Trophoblast cell (in vitro differentiated cells and primary cell): ENCODE measurements around the gene DGKD.

Experiments used
- DNase-seq, 2 donors: peaks; one replicate each; pipeline ENCODE4 v3.0.0-alpha.2; 2016
- H2AFZ ChIP-seq: 2 replicates; pipeline ENCODE4 v1.6.1; 2013; ENCODE audit warnings: low read length, moderate library complexity, mild to moderate bottlenecking; ENCODE audit not compliant: insufficient read depth, poor library complexity
- H2AK5ac ChIP-seq: 2 replicates; pipeline ENCODE4 v1.6.1; 2013; ENCODE audit warnings: mild to moderate bottlenecking, low read length
- H2BK120ac ChIP-seq: 2 replicates; pipeline ENCODE4 v1.6.1; 2013; ENCODE audit warnings: low read length, mild to moderate bottlenecking, moderate library complexity; ENCODE audit not compliant: insufficient read depth, poor library complexity
- H2BK12ac ChIP-seq: 2 replicates; pipeline ENCODE4 v1.6.1; 2013; ENCODE audit warnings: mild to moderate bottlenecking, low read length, moderate library complexity
- H2BK5ac ChIP-seq: 2 replicates; pipeline ENCODE4 v1.6.1; 2013; ENCODE audit warnings: low read length, low read depth, moderate library complexity, mild to moderate bottlenecking; ENCODE audit not compliant: poor library complexity
- H3K14ac ChIP-seq: 2 replicates; pipeline ENCODE4 v1.6.1; 2013; ENCODE audit warnings: mild to moderate bottlenecking, low read length
- H3K18ac ChIP-seq: 2 replicates; pipeline ENCODE4 v1.6.1; 2013; ENCODE audit warnings: mild to moderate bottlenecking, low read length
- H3K23ac ChIP-seq: 2 replicates; pipeline ENCODE4 v1.6.1; 2013; ENCODE audit warnings: low read length
- H3K27ac ChIP-seq: 2 replicates; pipeline ENCODE4 v1.5.1; 2013; ENCODE audit warnings: low read depth, mild to moderate bottlenecking, inconsistent platforms, low read length, moderate library complexity
- H3K27me3 ChIP-seq: 2 replicates; pipeline ENCODE4 v1.6.1; 2013; ENCODE audit warnings: inconsistent platforms, mild to moderate bottlenecking, low read length, moderate library complexity; ENCODE audit not compliant: insufficient read depth
- H3K36me3 ChIP-seq, 2 experiments: 1 replicate in 1 of 2; 2 replicates in 1 of 2; pipeline ENCODE4 v1.6.1; 2013; ENCODE audit warnings: low read length in 2 of 2, mild to moderate bottlenecking in 2 of 2, moderate library complexity in 1 of 2; ENCODE audit not compliant: insufficient read depth in 2 of 2, control insufficient read depth in 1 of 2
- H3K4ac ChIP-seq: 2 replicates; pipeline ENCODE4 v1.6.1; 2013; ENCODE audit warnings: low read depth, mild to moderate bottlenecking, low read length, moderate library complexity
- H3K4me1 ChIP-seq, 2 experiments: 1 replicate in 1 of 2; 2 replicates in 1 of 2; pipeline ENCODE4 v1.6.1; 2013; ENCODE audit warnings: low read length in 2 of 2, mild to moderate bottlenecking in 2 of 2, moderate library complexity in 1 of 2; ENCODE audit not compliant: insufficient read depth in 2 of 2, control insufficient read depth in 1 of 2
- H3K4me2 ChIP-seq: 2 replicates; pipeline ENCODE4 v1.6.1; 2013; ENCODE audit warnings: inconsistent platforms, mild to moderate bottlenecking, low read length, moderate library complexity
- H3K4me3 ChIP-seq: 2 replicates; pipeline ENCODE4 v1.5.1; 2013; ENCODE audit warnings: mild to moderate bottlenecking, low read depth, low read length, inconsistent platforms
- H3K79me1 ChIP-seq: one replicate; pipeline ENCODE4 v1.6.1; 2013; ENCODE audit warnings: low read length
- H3K79me2 ChIP-seq: 2 replicates; pipeline ENCODE4 v1.6.1; 2013; ENCODE audit warnings: low read length, mild to moderate bottlenecking; ENCODE audit not compliant: control insufficient read depth, insufficient read depth, poor library complexity
- H3K9ac ChIP-seq: 2 replicates; pipeline ENCODE4 v1.6.1; 2013; ENCODE audit warnings: mild to moderate bottlenecking, low read length
- H3K9me3 ChIP-seq: 2 replicates; pipeline ENCODE4 v1.6.1; 2013; ENCODE audit warnings: low read depth, mild to moderate bottlenecking, control low read depth, inconsistent platforms, low read length; ENCODE audit not compliant: insufficient read depth
- H4K12ac ChIP-seq: 2 replicates; pipeline ENCODE4 v1.6.1; 2013; ENCODE audit warnings: low read depth, mild to moderate bottlenecking, low read length, moderate library complexity
- H4K8ac ChIP-seq: 2 replicates; pipeline ENCODE4 v1.6.1; 2013; ENCODE audit warnings: low read depth, mild to moderate bottlenecking, low read length, moderate library complexity
- H4K91ac ChIP-seq: one replicate; pipeline ENCODE4 v1.6.1; 2013; ENCODE audit warnings: low read depth, mild to moderate bottlenecking, low read length, moderate library complexity
- WGBS: extraction: QIAGEN DNeasy Blood & Tissue Kit; methylation state at CpG from one replicate; pipeline ENCODE4 v1.1.7; 2013; ENCODE audit warnings: missing lambda C conversion rate; ENCODE audit not compliant: insufficient read length, insufficient coverage; ENCODE audit errors: extremely low coverage; 5-methylcytosine and 5-hydroxymethylcytosine counted together

The DGKD gene

GRCh38 chr2:233436691-233437438, 82.6 kb downstream of the DGKD start:
- no peak overlapping the region for H3K23ac ChIP-seq
- H3K14ac ChIP-seq, result no peak overlapping the region
- no peak overlapping the region for H3K18ac ChIP-seq
- DNase-seq, result no peak
- H4K8ac ChIP-seq, result no peak overlapping the region
- H4K12ac ChIP-seq, result no peak overlapping the region
- H3K27ac ChIP-seq, result no peak overlapping the region
- no peak overlapping the region for H2AFZ ChIP-seq
- H3K79me2 ChIP-seq, result no peaks in the 10 kb centered on the region
- H3K4me2 ChIP-seq, result no peak overlapping the region
- H3K4me1 ChIP-seq, result no peaks in the 10 kb centered on the region
- H3K79me1 ChIP-seq, result no peaks in the 10 kb centered on the region
- WGBS, result no CpG with 5 or more reads among the region's 17 CpGs
- peaks cover 4% of the 10 kb centered on the region for H3K9me3 ChIP-seq
- H4K91ac ChIP-seq, result no peak overlapping the region
- H3K4ac ChIP-seq, result no peak overlapping the region
- peaks cover 16 to 32% of the 10 kb centered on the region in 2 experiments for H3K36me3 ChIP-seq
- H2AK5ac ChIP-seq, result no peak overlapping the region
- no peaks in the 10 kb centered on the region for H3K27me3 ChIP-seq
- no peak overlapping the region for H2BK12ac ChIP-seq
- H3K4me3 ChIP-seq, result no peak overlapping the region
- no peak overlapping the region for H3K9ac ChIP-seq
- H2BK5ac ChIP-seq, result no peak overlapping the region
- H2BK120ac ChIP-seq, result no peak overlapping the region

- Histone ChIP-seq H3K23ac (no peak overlapping the region), H4K91ac (no peak overlapping the region), H3K79me1 (no peaks in the 10 kb centered on the region), H3K36me3 (peaks cover 16 to 33% of the 10 kb centered on the region in 2 experiments), H3K9ac (no peak overlapping the region), H2AK5ac (no peak overlapping the region), H3K27me3 (no peaks in the 10 kb centered on the region), H3K9me3 (peaks cover 4% of the 10 kb centered on the region), H2AFZ (no peak overlapping the region), H3K4me2 (no peak overlapping the region), H3K4me3 (no peak overlapping the region), H3K4ac (no peak overlapping the region), H3K79me2 (no peaks in the 10 kb centered on the region), H4K12ac (no peak overlapping the region), H4K8ac (no peak overlapping the region), H3K18ac (no peak overlapping the region), H3K14ac (no peak overlapping the region), H2BK12ac (no peak overlapping the region), H2BK5ac (no peak overlapping the region), H3K27ac (no peak overlapping the region), H2BK120ac (no peak overlapping the region), H3K4me1 (no peaks in the 10 kb centered on the region)
- no CpG with 5 or more reads among the region's 14 CpGs for WGBS
- DNase-seq, result no peak
Measured at GRCh38 chr2:233437439-233437955, 83.2 kb downstream of the DGKD start.

- Histone ChIP-seq H4K12ac (no peak overlapping the region), H3K14ac (no peak overlapping the region), H3K27ac (no peak overlapping the region), H2BK5ac (no peak overlapping the region), H4K8ac (no peak overlapping the region), H3K27me3 (no peaks in the 10 kb centered on the region), H3K23ac (no peak overlapping the region), H3K4me1 (no peaks in the 10 kb centered on the region), H3K18ac (no peak overlapping the region), H3K4me3 (no peak overlapping the region), H2AK5ac (no peak overlapping the region), H4K91ac (no peak overlapping the region), H3K4me2 (no peak overlapping the region), H2BK120ac (no peak overlapping the region), H3K79me1 (no peaks in the 10 kb centered on the region), H3K4ac (no peak overlapping the region), H3K9ac (no peak overlapping the region), H2AFZ (no peak overlapping the region), H3K79me2 (no peaks in the 10 kb centered on the region), H3K9me3 (peaks cover 4% of the 10 kb centered on the region), H2BK12ac (no peak overlapping the region), H3K36me3 (peaks cover 16 to 33% of the 10 kb centered on the region in 2 experiments)
- DNase-seq, result no peak
- no CpG with 5 or more reads among the region's 15 CpGs for WGBS
Measured at GRCh38 chr2:233438573-233439147, 84.4 kb downstream of the DGKD start.

GRCh38 chr2:233439191-233439590, 84.9 kb downstream of the DGKD start:
- no CpG with 5 or more reads among the region's 9 CpGs for WGBS
- H3K9ac ChIP-seq, result no peak overlapping the region

More at GRCh38 chr2:233439191-233439590, 84.9 kb downstream of the DGKD start:
- no peaks in the 10 kb centered on the region for H3K4me1 ChIP-seq
- H2BK120ac ChIP-seq, result no peak overlapping the region
- no peak overlapping the region for H2BK12ac ChIP-seq
- no peak overlapping the region for H3K14ac ChIP-seq
- no peak overlapping the region for H3K4me2 ChIP-seq
- H3K79me1 ChIP-seq, result no peaks in the 10 kb centered on the region
- H3K4me3 ChIP-seq, result no peak overlapping the region
- H4K91ac ChIP-seq, result no peak overlapping the region
- H4K8ac ChIP-seq, result no peak overlapping the region
- no peak overlapping the region for H3K27ac ChIP-seq
- no peaks in the 10 kb centered on the region for H3K79me2 ChIP-seq
- H2AFZ ChIP-seq, result no peak overlapping the region
- H2BK5ac ChIP-seq, result no peak overlapping the region
- H2AK5ac ChIP-seq, result no peak overlapping the region
- H3K27me3 ChIP-seq, result no peaks in the 10 kb centered on the region
- peaks cover 16 to 33% of the 10 kb centered on the region in 2 experiments for H3K36me3 ChIP-seq
- H3K18ac ChIP-seq, result no peak overlapping the region
- no peak overlapping the region for H4K12ac ChIP-seq
- H3K9me3 ChIP-seq, result peaks cover 4% of the 10 kb centered on the region
- H3K23ac ChIP-seq, result no peak overlapping the region
- H3K4ac ChIP-seq, result no peak overlapping the region
- no peak for DNase-seq
